UCSD-AML1 (cell line): ENCODE data around the gene KIF7.

ENCODE experiments used
- DNase-seq: peaks from one replicate; lab custom pipeline; 2025; ENCODE audit not compliant: unreplicated experiment; lab: John Stamatoyannopoulos, UW

KIF7 gene

GRCh38 chr15:89648106-89649012 lies 6.9 kb downstream of the KIF7 start:
- DNase-seq, result no peak

GRCh38 chr15:89647191-89647851 lies 7.9 kb downstream of the KIF7 start:
- DNase-seq, result peak; percentile 67

DNA sequence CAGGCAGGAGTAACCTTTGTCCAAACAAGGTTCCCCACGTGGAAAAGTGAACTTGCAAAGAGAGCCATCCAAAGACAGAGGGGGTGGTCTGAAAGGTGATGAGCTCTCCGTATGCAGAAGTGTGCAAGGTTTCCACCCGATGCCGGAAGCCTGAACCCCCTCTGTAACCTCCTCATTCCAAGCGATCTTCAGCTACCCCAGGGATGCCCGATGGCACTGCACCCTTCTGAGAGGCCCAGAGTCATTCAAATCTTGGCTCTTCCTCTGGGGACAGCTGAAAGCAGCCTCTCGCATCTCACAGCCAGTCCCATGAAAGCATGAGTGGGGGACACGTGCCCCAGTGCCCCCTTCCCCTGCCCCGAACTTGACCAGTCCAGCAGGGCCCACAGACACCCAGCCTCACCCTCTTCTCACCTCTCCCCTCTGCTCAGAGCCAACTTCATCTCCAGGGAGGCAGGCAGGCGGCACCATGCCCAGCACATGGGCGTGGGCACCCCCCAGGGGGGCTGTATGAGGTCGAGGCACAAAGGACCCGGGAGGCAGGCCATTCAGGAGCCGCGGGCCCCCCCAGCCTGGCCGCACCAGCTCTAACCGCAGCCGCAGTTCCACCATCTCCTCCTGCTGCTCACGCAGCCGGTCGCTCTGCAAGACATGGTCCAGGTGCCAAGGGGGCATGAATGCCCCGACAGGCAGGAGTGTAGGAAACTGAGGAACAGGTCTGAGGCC lies 8.7 kb downstream of the KIF7 start:
- DNase-seq, result no peak

DNA sequence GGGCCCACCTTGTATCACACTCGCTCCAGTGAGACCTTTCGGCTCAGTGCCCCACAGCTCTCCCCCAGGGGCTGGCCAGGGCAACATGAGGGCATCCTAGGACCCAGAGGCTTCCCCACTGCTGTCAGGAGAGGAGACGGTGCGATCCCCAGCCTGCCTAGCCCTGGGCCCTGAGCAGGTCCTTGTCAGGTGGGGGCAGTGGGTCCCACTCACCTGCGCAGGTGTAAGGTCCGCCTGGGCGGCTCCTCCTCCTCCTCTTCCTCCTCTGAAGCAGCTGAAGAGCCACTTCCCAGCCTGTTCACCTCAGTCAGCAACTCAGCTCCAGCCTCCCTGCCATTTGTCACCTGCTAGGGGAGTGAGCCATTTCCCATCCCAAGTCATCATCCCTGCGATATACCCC lies 9.6 kb downstream of the KIF7 start:
- DNase-seq, result no peak

DNA sequence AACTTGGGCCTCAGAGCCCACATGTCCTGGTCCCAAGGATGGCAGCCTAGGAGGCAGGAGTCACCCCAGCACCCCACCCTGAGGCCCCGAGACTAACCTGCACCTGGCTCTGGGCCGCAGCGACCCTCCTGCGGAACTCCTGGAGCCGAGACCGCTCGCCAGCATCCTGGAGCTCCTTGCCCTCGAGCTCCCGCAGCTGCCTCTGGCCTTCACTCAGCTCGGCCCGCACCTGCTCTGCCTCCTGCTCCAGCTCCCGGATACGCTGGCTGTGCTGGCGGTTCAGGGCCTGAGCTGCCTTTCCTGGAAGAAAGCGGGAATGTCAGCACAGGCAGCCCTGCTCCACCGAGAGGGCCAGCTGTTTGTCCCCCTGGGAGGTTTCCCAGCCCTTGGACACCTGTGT lies 13.2 kb downstream of the KIF7 start:
- DNase-seq, result no peak

- no peak for DNase-seq
These were observed 14.2 kb downstream of the KIF7 start for GRCh38 chr15:89641053-89641452.

DNA sequence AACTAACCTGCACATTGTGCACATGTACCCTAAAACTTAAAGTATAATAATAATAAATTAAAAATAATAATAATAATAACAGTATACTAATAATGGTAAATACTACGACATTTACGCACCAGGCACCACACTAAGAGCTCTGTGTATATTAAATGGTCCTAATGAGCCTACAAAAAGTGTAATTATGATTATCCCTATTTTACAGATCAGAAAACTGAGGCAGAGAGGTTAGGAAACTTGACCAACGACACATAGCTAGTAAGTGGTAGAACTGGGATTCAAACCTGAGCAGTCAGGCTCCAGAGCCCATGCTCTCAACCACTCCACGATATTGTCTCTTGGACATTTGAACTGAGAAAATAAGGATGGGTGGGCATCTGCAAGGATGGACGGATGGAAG lies 15.0 kb downstream of the KIF7 start:
- no peak for DNase-seq

- no peak for DNase-seq
These were observed 21.7 kb downstream of the KIF7 start for GRCh38 chr15:89633585-89633984.

DNA sequence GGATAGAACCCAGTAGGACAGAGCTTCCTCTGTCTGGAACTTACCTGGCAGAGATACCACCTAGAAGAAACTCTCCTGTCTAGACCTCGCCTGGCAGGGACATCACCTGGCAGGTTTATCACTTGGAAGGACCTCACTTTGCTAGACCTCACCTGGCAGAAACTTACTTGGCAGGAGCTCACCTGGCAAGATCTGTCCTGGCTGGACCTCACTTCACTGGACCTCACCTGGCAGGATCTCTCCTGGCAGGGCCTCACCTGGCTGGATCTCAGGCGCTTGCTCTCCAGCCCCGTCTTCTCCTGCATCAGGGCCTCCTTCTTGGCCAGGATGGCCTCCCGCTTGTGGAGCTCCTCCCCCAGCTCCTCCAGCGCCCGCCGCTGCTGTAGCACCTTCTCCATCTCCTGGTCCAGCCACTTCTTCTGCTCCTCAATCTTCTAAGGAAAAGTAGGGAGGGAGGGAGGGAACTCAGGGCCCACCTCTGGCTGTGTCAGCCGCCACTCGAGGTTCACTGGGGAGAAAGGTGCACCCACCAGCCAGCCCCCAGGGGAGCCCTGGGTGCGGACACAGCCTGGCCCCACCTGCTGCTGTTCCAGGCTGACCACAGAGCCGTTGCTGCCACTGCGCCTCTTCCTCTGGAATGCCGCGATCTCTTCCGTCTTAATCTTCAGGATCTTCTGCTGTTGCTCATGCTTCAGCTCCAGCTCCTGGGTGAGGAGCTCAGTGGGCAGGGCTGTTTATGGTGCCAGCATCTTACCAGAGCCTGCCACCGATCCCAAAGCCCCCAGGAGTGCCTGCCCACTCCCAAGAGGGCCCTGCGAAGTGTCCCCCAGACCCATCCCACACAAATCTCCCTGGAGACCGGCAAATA lies 22.5 kb downstream of the KIF7 start:
- DNase-seq, result no peak

DNA sequence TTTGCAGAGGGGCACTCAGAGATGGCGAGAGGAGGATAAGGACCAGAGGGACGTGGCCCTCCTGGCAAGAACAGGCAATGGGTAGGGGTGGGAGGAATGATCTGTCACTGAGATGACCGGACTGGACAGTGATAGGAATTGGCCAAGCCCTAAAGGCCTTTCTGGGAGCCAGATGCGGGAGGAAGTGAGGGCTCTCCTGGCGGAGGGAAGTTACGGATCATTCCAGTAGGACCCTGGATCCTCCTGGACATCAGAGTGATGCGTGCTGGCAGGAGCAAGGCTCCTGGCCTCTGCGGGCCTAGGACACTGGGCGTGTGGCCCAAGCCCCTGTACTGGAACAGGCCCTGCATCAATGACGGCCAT lies 23.4 kb downstream of the KIF7 start:
- DNase-seq, result no peak

DNA sequence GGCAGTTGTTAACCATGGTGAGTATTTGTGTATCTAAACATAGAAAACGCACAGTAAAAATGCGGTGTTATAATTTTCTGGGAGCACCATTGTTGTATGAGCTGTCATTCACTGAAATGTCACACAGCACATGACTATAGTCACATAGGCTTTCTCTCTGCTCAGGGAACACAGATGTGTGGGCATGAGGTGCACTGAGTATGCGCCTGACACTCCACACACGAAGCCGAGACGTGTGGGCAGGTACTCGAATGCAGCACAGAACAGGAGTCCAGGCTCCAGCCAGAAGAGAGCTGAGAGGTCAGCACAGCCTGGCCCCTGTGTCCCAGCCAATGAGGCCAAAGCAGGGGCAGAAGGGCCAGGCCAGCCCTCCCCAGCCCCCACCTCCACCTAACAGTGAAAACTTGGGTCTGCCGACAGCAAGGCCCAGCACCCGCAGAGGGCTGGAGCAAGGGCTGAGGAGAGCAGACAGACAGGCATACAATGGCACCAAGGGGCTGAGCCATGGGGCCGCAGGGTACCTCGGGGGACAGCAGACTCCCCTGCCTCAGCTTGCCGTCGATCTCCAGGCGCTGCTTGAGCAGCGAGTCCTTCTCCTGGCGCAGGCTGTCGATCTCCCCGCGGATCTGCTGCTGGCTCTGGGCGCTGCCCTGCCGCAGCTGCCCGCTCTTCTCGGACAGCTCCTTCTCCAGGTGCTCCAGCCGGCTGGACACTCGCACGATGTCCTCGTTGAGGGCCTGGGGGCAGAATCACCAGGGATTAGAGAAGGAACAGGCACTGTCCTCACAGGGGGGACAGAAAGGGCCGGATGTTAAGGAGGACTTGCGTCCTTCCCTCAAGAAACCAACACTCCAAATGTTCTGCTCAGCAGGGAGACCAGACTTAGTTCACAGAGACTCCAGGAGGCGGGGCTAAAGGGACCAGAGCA lies 24.0 kb downstream of the KIF7 start:
- no peak for DNase-seq

DNA sequence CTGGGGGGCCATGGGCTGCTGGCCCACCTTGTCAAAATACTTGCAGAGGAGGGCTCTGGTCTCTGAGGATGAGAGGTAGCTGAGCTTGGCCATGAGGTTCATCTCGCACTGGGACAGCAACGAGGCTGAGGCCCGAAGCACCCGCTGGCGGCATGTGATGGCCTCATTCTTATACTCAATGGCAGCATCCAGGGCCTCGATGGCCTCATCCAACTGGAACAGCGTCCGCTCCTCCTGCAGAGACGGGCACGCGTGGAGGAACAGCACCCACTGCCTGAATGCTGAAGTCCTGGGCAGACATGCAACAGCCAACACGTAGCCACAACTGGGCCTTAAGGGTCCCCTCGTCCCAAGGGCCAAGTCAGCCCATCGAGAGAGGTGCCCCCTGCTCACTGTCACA lies 25.0 kb downstream of the KIF7 start:
- no peak for DNase-seq

DNA sequence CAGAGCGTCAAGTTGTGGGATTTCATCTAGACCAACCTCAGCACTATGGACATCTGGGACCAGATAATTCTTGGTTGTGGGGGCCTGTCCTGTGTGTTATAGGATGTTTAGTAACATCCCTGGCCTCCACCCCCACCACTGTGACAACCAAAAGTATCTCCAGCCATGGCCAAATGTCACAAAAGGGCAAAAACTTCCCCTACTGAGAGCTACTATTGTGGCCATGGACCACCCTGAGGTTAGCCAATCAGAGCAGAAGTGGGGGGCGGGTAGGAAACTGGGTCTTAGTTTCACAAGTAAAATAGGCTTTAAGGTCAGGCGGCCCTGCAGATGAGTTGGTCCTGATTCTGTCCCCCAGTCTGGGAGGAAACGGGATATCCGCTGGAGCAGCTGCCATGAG lies 25.4 kb downstream of the KIF7 start:
- DNase-seq, result no peak

- DNase-seq, result no peak
These were observed 26.2 kb downstream of the KIF7 start for GRCh38 chr15:89628806-89629715.

DNA sequence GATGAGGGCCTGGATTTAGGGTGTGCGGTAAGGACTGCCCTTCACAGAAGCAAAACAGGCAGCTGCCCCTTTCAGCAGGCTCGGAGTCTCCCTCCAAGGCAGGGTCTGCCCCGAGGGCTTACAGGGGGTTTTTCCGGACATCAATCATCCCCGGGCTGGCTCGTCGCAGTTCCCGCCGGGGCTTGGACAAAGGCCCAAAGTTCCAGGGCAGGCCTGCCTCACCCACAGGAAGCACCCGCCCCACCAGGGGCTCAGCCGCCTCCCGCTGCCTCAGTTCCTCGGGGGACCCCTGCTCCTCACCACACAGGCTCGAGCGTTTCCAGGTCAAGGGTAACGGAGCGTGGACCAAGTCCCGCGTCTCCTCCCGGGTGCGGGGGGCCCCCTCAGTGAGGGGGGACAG lies 27.0 kb downstream of the KIF7 start:
- DNase-seq, result no peak

DNA sequence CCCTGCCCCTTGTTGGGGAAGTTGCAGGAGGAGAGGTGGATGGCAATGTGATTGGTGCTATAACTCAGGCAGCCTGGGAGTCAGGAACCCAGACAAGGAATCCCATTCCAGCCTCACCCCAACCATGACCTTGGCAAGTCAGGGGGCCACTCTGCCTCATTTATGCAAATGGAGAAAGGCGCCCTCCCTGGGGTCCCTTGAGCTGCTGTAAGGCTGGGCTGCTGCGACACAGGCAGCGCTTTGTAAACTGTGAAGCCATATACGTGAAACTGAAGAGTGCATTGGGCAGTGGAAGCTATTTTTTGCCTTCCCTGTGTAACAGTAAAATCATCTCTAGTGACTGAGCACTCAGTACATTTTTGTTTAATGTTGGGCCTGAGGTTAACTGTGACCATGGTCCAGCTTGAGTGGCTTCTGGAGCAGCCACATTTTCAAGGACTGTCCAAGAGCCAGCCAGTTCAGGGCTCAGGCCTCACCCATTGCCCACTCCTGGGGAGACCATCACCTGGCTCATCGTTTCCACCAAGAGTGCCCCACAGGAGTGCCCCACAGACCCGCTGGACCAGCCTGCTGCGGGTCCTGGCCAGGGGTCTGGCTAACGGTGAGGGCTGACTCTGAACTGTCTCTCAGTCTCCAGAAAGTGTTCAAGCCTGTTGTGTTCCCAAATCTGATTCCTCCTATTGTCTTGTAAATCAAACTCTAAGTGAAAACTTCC lies 27.9 kb downstream of the KIF7 start:
- no peak for DNase-seq

- no peak for DNase-seq
These were observed 29.6 kb downstream of the KIF7 start for GRCh38 chr15:89625716-89626115.

- DNase-seq, result no peak
These were observed 32.1 kb downstream of the KIF7 start for GRCh38 chr15:89623165-89623564.
